Measurements from ENCODE around the gene MEGF10. TPM values are rescaled to one million over a fixed set of nuclear protein-coding genes. Genes with fewer than 3 reads are reported as not detected.

Gene MEGF10
- total and polyA plus RNA-seq, 2 donors (not counting 1 experiment from before 2014, with no cell fraction given) = not detected

GRCh38 chr5:127373858-127374491 lies 83.4 kb downstream of the MEGF10 start:
- intact Hi-C loops (cut with micrococcal nuclease) = no loop called here
- H3K4me1 ChIP-seq (ENCODE audit: control insufficient read depth in 2 of 2, insufficient read depth in 2 of 2, low read length in 2 of 2) = no peaks in the 10 kb centered on the region
- ChIA-PET POLR2A (no interaction called here), CTCF (interaction anchor here (1.2 kb wide), 1 partner anchor 15 kb away, joined by 4 read pairs; no protein-coding TSS in a partner anchor)
- Mint-ChIP-seq H3K4me3 (no peak overlapping the region), H3K9me3 (ENCODE audit: insufficient read depth) (no peaks in the 10 kb centered on the region), H3K4me1 (no peaks in the 10 kb centered on the region), H3K27ac (no peak overlapping the region), H3K27me3 (peaks cover 9% of the 10 kb centered on the region)
- peaks cover 0 to 2% (median 0%) of the 10 kb centered on the region in 4 experiments for H3K27me3 ChIP-seq (replicated peaks in 1 of 4; ENCODE audit: control extremely low read depth in 1 of 4, control insufficient read depth in 3 of 4, insufficient read depth in 4 of 4, low read length in 3 of 4)
- H3K9ac ChIP-seq (ENCODE audit: low read length) = no peak overlapping the region
- H3K4me2 ChIP-seq (replicated peaks; ENCODE audit: low read depth, low read length, poor library complexity, severe bottlenecking) = no peak overlapping the region
- no peaks in the 10 kb centered on the region for H4K20me1 ChIP-seq (ENCODE audit: control insufficient read depth, insufficient read depth, low read length, poor library complexity, severe bottlenecking)
- no peak overlapping the region for H2AFZ ChIP-seq (ENCODE audit: insufficient read depth, low read depth, low read length, poor library complexity, severe bottlenecking)
- H3K27ac ChIP-seq (ENCODE audit: low read length in 2 of 2) = no peak overlapping the region
- peaks cover 0 to 5% (median 3%) of the 10 kb centered on the region in 3 donors for H3K9me3 ChIP-seq (ENCODE audit: control extremely low read depth in 1 of 3, control insufficient read depth in 2 of 3, insufficient read depth in 1 of 3, low read length in 2 of 3)
- no peaks in the 10 kb centered on the region for H3K36me3 ChIP-seq (replicated peaks in 1 of 2; ENCODE audit: control extremely low read depth in 1 of 2, control insufficient read depth in 1 of 2, extremely low read depth in 1 of 2, insufficient read depth in 2 of 2, low read length in 1 of 2)
- DNase-seq = no peak
- no peaks in the 10 kb centered on the region for H3K79me2 ChIP-seq (ENCODE audit: control insufficient read depth, insufficient read depth, low read length)
- WGBS (ENCODE audit: insufficient coverage) = 46% methylated on average over 3 of the region's 6 CpGs
- no peak overlapping the region for H3K4me3 ChIP-seq (ENCODE audit: control extremely low read depth in 1 of 5, extremely low read depth in 1 of 5, insufficient read depth in 1 of 5, low read depth in 2 of 5, low read length in 4 of 5)
- ATAC-seq (ENCODE audit: low read depth) = no peak
- TF ChIP-seq EZH2 (IDR thresholded peaks at IDR 0.05; ENCODE audit: borderline replicate concordance, insufficient read depth, low read depth, low read length, poor library complexity, severe bottlenecking) = no peak
- no peak for TF ChIP-seq CTCF (IDR thresholded peaks at IDR 0.05)

- no peaks in the 10 kb centered on the region for H3K36me3 ChIP-seq (replicated peaks in 1 of 2; ENCODE audit: control extremely low read depth in 1 of 2, control insufficient read depth in 1 of 2, extremely low read depth in 1 of 2, insufficient read depth in 2 of 2, low read length in 1 of 2)
- peaks cover 16% of the 10 kb centered on the region for H3K27me3 Mint-ChIP-seq
- ATAC-seq (ENCODE audit: low read depth) = no peak
- DNase-seq = no peak
- H3K27ac ChIP-seq (ENCODE audit: low read length in 2 of 2) = no peak overlapping the region
- CTCF ChIA-PET = interaction anchor here (1.2 kb wide), 1 partner anchor 16 kb away, joined by 4 read pairs; no protein-coding TSS in a partner anchor
- H3K27ac Mint-ChIP-seq = no peak overlapping the region
- H3K79me2 ChIP-seq (ENCODE audit: control insufficient read depth, insufficient read depth, low read length) = no peaks in the 10 kb centered on the region
- no peaks in the 10 kb centered on the region for H3K9me3 Mint-ChIP-seq (ENCODE audit: insufficient read depth)
- peaks cover 0 to 5% (median 3%) of the 10 kb centered on the region in 3 donors for H3K9me3 ChIP-seq (ENCODE audit: control extremely low read depth in 1 of 3, control insufficient read depth in 2 of 3, insufficient read depth in 1 of 3, low read length in 2 of 3)
- POLR2A ChIA-PET = no interaction called here
- H4K20me1 ChIP-seq (ENCODE audit: control insufficient read depth, insufficient read depth, low read length, poor library complexity, severe bottlenecking) = no peaks in the 10 kb centered on the region
- intact Hi-C loops (cut with micrococcal nuclease) = no loop called here
- H2AFZ ChIP-seq (ENCODE audit: insufficient read depth, low read depth, low read length, poor library complexity, severe bottlenecking) = no peak overlapping the region
- no peak overlapping the region for H3K4me3 Mint-ChIP-seq
- H3K4me2 ChIP-seq (replicated peaks; ENCODE audit: low read depth, low read length, poor library complexity, severe bottlenecking) = no peak overlapping the region
- peaks cover 0 to 2% (median 0%) of the 10 kb centered on the region in 4 experiments for H3K27me3 ChIP-seq (replicated peaks in 1 of 4; ENCODE audit: control extremely low read depth in 1 of 4, control insufficient read depth in 3 of 4, insufficient read depth in 4 of 4, low read length in 3 of 4)
- H3K9ac ChIP-seq (ENCODE audit: low read length) = no peak overlapping the region
- no peaks in the 10 kb centered on the region for H3K4me1 Mint-ChIP-seq
- no peak overlapping the region for H3K4me3 ChIP-seq (ENCODE audit: control extremely low read depth in 1 of 5, extremely low read depth in 1 of 5, insufficient read depth in 1 of 5, low read depth in 2 of 5, low read length in 4 of 5)
- TF ChIP-seq EZH2 (IDR thresholded peaks at IDR 0.05; ENCODE audit: borderline replicate concordance, insufficient read depth, low read depth, low read length, poor library complexity, severe bottlenecking) = no peak
- no peak for TF ChIP-seq CTCF (IDR thresholded peaks at IDR 0.05)
- no peaks in the 10 kb centered on the region for H3K4me1 ChIP-seq (ENCODE audit: control insufficient read depth in 2 of 2, insufficient read depth in 2 of 2, low read length in 2 of 2)
These were observed 84.5 kb downstream of the MEGF10 start for GRCh38 chr5:127375124-127375523.
